Activated naive CD8-positive, alpha-beta T cell treated with anti-CD3 and anti-CD28 coated beads, Interleukin-2, amount 50 U/mL, for 24 hours (primary cell): ENCODE data around the gene RXFP1.

ENCODE experiments used
- ATAC-seq: fragments of 150-1000 bp; cut with Tn5 transposase; one replicate; pipeline ENCODE4 v1.10.0; 2021
- DNase-seq: peaks from one replicate; pipeline ENCODE4 v3.0.0; 2021
- H3K27ac Mint-ChIP-seq: one replicate; pipeline ENCODE4 v1.8.0; 2021; ENCODE audit warnings: mild to moderate bottlenecking, mixed read lengths
- H3K27me3 Mint-ChIP-seq: one replicate; pipeline ENCODE4 v1.8.0; 2021; ENCODE audit warnings: mixed read lengths
- H3K36me3 Mint-ChIP-seq: one replicate; pipeline ENCODE4 v1.8.0; 2021; ENCODE audit warnings: low read depth, mixed read lengths
- H3K4me1 Mint-ChIP-seq: one replicate; pipeline ENCODE4 v1.8.0; 2021; ENCODE audit warnings: mixed read lengths
- H3K4me3 Mint-ChIP-seq: one replicate; pipeline ENCODE4 v1.8.0; 2021; ENCODE audit warnings: mild to moderate bottlenecking, moderate library complexity, mixed read lengths
- H3K9me3 Mint-ChIP-seq: one replicate; pipeline ENCODE4 v1.8.0; 2021; ENCODE audit warnings: mixed read lengths

Gene RXFP1

DNA sequence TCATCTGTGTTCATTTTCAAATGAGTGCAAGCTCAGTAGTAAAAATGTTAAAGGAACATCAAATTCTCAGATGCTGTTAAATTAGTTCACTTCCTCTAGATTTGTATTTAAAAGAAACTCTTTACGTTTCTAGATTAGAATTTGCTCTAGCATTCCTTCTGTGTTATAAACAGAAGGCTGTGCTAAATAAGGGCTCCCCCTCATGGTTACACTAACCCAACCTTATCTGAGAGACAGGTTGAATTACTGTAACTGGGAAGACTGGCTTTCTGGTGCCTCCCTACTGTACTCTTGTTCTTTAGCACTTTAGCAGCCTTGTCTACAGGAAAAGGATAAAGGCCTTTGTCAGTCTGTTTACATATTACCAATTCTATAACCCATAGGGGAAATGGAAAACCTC is 56.8 kb downstream of the RXFP1 start:
- H3K36me3 Mint-ChIP-seq: no peaks in the 10 kb centered on the region
- no peak for ATAC-seq
- peaks cover 3% of the 10 kb centered on the region for H3K27me3 Mint-ChIP-seq
- no peak for DNase-seq
- H3K4me3 Mint-ChIP-seq: no peak overlapping the region
- H3K27ac Mint-ChIP-seq: no peak overlapping the region
- H3K9me3 Mint-ChIP-seq: no peaks in the 10 kb centered on the region
- no peaks in the 10 kb centered on the region for H3K4me1 Mint-ChIP-seq

DNA sequence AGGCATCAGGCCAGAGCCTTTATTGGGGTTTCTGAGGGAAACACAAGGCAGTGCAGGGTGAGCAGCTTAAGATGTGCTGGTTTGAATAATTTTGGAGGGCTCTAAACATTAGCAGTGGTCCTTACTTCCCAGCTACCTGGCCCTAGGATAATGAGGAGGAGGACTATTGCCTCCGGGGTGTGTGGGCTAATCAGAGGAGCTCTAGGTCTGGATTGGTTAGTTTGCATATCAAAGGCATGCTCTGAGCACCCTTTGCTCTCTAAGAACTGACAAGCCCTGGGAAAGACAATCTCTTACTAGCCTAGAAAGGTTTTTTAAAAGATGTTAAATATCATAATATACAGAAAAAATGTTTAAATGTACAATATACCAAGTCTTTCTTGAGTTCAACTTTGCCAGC is 58.4 kb downstream of the RXFP1 start:
- Mint-ChIP-seq H3K27me3 (peaks cover 3% of the 10 kb centered on the region), H3K27ac (no peak overlapping the region), H3K4me1 (no peaks in the 10 kb centered on the region), H3K9me3 (no peaks in the 10 kb centered on the region), H3K36me3 (no peaks in the 10 kb centered on the region), H3K4me3 (no peak overlapping the region)
- ATAC-seq: no peak
- DNase-seq: no peak

DNA sequence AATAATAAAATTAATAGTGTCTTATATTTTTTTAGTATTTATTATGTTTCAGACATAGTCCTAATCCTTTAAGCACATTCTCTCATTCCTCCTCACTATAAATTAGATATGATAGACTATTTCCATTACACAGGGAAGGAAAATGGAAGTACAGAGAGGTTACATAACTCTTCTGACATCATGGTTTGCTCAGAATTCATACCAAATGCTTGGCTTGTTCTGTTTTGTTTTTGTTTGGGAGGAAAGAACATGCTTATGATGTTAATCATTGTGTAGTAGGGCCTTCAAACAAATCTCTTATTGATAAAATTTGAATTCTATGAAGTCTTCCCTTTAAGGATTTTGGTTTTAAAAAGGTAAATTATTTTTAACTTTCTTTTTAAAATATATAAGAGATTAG is 59.5 kb downstream of the RXFP1 start:
- H3K27ac Mint-ChIP-seq: no peak overlapping the region
- H3K27me3 Mint-ChIP-seq: peaks cover 3% of the 10 kb centered on the region
- no peak overlapping the region for H3K4me3 Mint-ChIP-seq
- no peak for DNase-seq
- ATAC-seq: no peak
- H3K4me1 Mint-ChIP-seq: no peaks in the 10 kb centered on the region
- H3K9me3 Mint-ChIP-seq: no peaks in the 10 kb centered on the region
- H3K36me3 Mint-ChIP-seq: no peaks in the 10 kb centered on the region

DNA sequence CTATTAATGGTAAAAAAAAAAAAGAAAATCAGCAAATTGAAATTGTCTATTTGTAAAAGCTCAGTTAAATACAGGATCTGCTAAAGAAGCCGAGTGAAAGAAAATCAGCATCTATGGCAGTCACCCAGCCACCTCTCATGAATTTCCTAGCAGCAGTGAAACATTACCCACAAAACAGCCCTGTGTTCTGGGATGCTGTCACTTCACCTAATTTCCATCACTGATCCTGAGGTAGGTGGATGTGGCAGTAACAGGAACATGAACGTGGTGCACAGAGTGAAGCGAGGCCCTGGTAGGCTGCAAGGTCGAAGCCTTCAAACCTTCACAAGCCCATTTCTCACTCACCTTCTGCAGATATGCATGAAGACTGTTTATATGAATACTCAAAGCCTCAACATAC is 65.2 kb downstream of the RXFP1 start:
- H3K4me3 Mint-ChIP-seq: no peak overlapping the region
- no peaks in the 10 kb centered on the region for H3K9me3 Mint-ChIP-seq
- no peak for DNase-seq
- H3K4me1 Mint-ChIP-seq: no peaks in the 10 kb centered on the region
- H3K27ac Mint-ChIP-seq: no peak overlapping the region
- H3K27me3 Mint-ChIP-seq: peaks cover 4% of the 10 kb centered on the region
- H3K36me3 Mint-ChIP-seq: no peaks in the 10 kb centered on the region
- ATAC-seq: no peak

DNA sequence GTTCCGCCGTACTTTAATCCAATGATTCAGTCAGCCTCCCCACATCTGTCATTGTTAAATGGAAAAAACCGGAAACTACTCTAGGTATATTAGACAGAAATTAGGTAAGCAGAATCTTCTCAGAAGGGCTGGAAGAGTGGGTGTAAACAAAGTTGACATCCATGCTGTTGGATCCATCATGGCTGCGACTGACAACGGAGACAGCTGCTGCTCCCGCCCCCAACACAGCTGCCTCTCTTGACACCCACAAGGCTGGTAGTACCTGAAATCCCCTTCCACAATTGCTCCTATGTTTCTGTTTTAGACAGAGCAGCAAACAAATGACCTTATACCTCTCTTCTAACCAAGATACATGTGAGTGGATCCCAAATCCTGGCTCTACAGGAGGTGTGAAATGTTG is 66.6 kb downstream of the RXFP1 start:
- no peaks in the 10 kb centered on the region for H3K9me3 Mint-ChIP-seq
- no peaks in the 10 kb centered on the region for H3K4me1 Mint-ChIP-seq
- peaks cover 4% of the 10 kb centered on the region for H3K27me3 Mint-ChIP-seq
- no peaks in the 10 kb centered on the region for H3K36me3 Mint-ChIP-seq
- ATAC-seq: no peak
- no peak overlapping the region for H3K4me3 Mint-ChIP-seq
- DNase-seq: no peak
- no peak overlapping the region for H3K27ac Mint-ChIP-seq

DNA sequence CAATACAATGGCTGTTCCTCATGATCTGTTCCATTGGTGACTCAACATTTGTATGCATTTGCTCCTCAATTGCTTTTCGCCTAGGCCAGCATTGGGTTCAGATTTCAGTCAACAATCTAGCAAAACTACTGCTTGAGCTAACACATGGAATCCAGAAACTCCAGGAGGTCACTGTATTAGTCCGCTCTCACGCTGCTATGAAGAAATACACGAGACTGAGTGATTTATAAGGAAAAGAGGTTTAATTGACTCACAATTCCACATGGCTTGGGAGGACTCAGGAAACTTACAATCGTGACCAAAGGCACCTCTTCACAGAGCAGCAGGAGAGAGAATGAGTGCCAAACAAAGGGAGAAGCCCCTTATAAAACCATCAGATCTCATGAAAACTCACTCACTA is 67.1 kb downstream of the RXFP1 start:
- no peak overlapping the region for H3K27ac Mint-ChIP-seq
- no peaks in the 10 kb centered on the region for H3K36me3 Mint-ChIP-seq
- peaks cover 4% of the 10 kb centered on the region for H3K27me3 Mint-ChIP-seq
- no peaks in the 10 kb centered on the region for H3K9me3 Mint-ChIP-seq
- no peak for ATAC-seq
- H3K4me3 Mint-ChIP-seq: no peak overlapping the region
- DNase-seq: no peak
- H3K4me1 Mint-ChIP-seq: no peaks in the 10 kb centered on the region

DNA sequence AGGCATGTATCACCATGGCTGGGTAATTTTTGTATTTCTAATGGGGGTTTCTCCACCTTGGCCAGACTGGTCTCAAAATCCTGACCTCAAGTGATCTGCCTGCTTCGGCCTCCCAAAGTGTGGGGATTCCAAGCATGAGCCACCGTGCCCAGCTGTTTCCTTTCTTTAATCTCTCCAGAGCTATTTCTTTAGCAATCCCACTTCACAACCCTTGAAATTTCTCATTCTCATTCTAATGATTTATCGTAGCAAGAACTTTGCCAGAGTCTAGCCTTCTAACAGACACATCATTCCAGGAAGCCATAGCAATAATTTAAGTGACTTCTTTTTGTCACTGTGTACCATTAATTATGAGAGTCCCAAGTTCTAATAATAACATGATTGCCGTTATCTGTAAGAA is 68.6 kb downstream of the RXFP1 start:
- ATAC-seq (no peak), DNase-seq (no peak)
- Mint-ChIP-seq H3K36me3 (no peaks in the 10 kb centered on the region), H3K4me3 (no peak overlapping the region), H3K4me1 (no peaks in the 10 kb centered on the region), H3K27ac (no peak overlapping the region), H3K9me3 (no peaks in the 10 kb centered on the region), H3K27me3 (peaks cover 4% of the 10 kb centered on the region)

DNA sequence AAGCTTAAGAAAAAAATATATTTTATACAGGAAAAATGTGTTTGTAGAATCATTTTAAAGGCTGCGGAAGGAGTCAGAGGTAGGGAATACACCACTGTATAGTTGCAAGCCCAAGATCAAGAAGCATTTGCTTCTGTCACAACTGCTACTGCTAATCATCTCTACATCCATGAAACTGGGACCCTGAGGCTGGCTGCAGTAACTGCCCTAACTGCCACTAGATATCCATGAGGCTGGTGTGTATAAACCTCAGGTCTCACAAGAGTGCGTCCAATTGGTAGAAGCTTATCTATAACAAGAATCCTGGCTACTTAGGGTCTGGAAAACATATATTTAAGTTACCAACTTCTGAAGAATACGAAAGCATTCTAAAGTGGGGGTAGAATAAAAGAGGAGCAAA is 69.1 kb downstream of the RXFP1 start:
- H3K4me3 Mint-ChIP-seq: no peak overlapping the region
- DNase-seq (no peak), ATAC-seq (no peak)
- no peaks in the 10 kb centered on the region for H3K36me3 Mint-ChIP-seq
- H3K4me1 Mint-ChIP-seq: no peaks in the 10 kb centered on the region
- H3K27me3 Mint-ChIP-seq: peaks cover 4% of the 10 kb centered on the region
- no peaks in the 10 kb centered on the region for H3K9me3 Mint-ChIP-seq
- no peak overlapping the region for H3K27ac Mint-ChIP-seq

DNA sequence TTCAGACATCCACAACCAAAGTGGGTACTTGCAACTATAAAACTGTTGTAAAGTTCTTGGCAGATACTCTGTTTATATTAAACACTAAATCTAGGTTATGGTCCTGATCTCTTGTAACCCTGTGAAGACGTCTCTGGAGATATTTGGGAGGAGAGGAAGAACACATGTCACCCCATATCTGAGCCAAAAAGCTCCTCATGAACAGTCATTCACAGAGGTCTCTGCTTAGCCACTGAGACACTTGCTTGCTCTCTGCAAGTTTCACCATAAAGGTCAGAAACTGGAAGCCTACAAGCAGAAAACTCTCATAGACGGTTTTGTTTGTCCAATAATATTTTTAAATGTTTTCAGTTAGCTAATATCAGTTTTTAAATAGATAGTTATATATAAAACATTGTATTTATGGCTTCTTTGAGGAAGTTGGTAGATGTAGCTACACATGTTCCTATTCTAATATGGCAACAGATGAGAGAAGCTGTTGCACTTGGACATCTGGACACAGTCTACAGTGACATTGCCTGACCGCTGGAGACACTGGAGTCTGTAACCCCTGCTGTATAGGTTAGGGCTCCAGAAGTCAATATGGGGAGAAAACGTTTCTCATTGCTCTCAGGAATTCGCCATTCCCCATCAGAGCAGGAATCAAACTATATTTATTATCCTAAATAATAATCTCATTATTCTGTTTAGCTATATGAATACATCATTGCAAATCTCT is 76.4 kb downstream of the RXFP1 start:
- Mint-ChIP-seq H3K4me3 (no peak overlapping the region), H3K27ac (no peak overlapping the region), H3K9me3 (no peaks in the 10 kb centered on the region), H3K36me3 (no peaks in the 10 kb centered on the region), H3K27me3 (peaks cover 13% of the 10 kb centered on the region), H3K4me1 (no peaks in the 10 kb centered on the region)
- ATAC-seq (no peak), DNase-seq (no peak)

DNA sequence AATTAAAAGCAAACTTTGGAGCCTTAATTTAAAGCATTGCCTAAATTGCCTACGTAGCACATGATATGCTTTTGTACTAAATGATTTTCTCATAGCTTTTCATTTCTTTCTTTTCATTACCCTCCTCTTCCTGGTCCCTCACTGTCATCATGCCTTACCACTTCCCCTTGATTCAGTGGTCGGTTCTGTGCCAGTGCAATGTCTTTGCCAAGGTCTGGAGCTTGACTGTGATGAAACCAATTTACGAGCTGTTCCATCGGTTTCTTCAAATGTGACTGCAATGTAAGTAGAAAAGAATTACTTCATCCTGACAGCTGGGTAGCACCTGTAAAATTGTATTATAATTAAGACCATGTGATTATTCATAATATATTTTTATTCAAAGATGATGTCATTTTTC is 77.5 kb downstream of the RXFP1 start:
- DNase-seq: no peak
- no peak for ATAC-seq
- Mint-ChIP-seq H3K27me3 (peaks cover 13% of the 10 kb centered on the region), H3K4me3 (no peak overlapping the region), H3K36me3 (no peaks in the 10 kb centered on the region), H3K4me1 (no peaks in the 10 kb centered on the region), H3K9me3 (no peaks in the 10 kb centered on the region), H3K27ac (no peak overlapping the region)

DNA sequence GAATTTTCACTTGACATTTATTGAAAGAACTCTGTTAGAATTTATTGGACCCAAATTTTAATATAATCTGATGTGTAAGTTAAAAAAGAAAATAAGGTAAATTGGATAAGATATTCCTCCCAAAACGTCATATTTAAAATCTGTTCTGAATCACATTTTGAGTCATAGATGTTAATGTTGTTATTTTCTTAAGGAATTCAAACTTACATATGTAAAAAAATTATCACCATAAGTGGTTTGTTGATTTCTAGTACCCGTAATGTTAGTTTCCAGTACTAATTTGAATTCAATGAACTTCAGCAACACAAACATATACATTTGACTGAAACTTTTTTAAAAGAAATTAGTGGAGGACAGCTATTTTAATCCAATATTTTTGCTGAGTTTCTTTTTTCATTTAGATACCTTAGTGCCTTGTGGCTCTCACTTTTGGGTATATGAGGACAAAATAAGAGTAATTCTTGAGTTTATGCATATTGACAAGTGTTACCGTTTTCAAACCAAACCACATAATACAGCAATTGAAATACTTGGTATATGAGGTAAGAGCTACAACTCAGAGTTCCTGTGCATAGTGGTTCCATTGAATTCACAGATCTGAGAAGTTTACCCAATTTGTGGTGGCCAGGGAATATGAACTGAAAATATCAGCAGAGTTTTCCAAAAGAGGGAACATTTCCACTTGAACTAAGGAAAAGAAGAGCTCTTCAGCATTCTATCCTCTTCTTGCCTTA is 78.2 kb downstream of the RXFP1 start:
- H3K27ac Mint-ChIP-seq: no peak overlapping the region
- peaks cover 13% of the 10 kb centered on the region for H3K27me3 Mint-ChIP-seq
- no peaks in the 10 kb centered on the region for H3K36me3 Mint-ChIP-seq
- ATAC-seq: no peak
- no peaks in the 10 kb centered on the region for H3K9me3 Mint-ChIP-seq
- no peak overlapping the region for H3K4me3 Mint-ChIP-seq
- no peak for DNase-seq
- no peaks in the 10 kb centered on the region for H3K4me1 Mint-ChIP-seq

DNA sequence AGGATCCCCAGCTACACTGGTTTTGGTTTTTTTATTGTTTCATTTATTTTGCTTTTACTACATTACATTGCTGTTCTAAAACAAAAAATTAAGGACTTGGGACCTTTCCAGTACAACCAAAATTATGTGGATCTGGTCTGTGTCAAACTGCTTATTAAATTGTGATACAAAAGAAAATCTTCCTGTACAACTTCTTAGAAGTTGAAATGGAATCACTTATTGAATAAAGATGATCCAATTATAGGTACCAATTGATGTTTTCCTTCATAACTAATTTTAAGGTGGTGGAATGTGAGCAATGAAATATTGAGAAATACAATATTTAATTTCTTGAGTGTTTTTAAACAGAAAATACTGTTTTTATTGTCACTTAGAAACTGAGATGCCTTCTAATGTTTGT is 82.7 kb downstream of the RXFP1 start:
- ATAC-seq: no peak
- Mint-ChIP-seq H3K36me3 (no peaks in the 10 kb centered on the region), H3K27me3 (peaks cover 4% of the 10 kb centered on the region), H3K27ac (no peak overlapping the region), H3K4me1 (no peaks in the 10 kb centered on the region), H3K9me3 (no peaks in the 10 kb centered on the region), H3K4me3 (no peak overlapping the region)
- no peak for DNase-seq

DNA sequence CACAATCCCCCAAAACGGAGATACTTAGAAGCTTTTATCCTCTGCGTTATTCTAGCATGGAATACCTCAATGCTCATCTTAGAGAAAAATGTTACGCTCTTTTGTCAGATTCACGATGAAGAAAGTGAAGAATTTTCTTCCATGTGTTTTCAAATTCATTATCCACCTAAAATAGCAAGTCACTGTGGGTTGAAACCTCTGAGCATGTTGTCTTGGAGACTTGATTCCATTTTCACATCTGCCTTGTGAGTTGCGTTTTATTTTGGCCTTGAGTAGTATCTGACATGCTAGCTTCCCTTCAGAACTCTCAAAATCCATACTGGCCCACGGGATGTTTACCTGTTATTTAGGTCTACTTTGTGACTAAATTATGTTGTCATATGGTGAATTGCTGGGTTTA is 83.7 kb downstream of the RXFP1 start:
- ATAC-seq (no peak), DNase-seq (no peak)
- Mint-ChIP-seq H3K27me3 (no peaks in the 10 kb centered on the region), H3K4me3 (no peak overlapping the region), H3K4me1 (no peaks in the 10 kb centered on the region), H3K27ac (no peak overlapping the region), H3K9me3 (no peaks in the 10 kb centered on the region), H3K36me3 (no peaks in the 10 kb centered on the region)

DNA sequence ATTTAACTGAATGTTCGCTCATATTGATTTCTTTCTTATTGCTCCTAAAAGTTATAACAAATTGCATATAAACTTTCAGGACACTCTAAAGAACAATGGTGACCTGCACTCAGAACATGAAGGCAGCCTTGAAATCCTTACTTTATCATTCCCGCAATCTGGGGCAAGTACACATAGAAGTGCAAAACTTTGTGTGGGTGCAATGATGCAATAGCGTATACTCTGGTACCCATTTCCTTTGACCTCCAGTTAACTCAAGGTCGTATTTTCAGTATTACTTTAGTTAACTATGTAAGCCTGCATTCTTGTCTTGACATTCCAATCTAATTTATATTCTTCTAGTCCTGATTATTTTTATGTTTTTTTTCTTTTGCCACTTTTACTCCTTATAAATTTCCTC is 85.3 kb downstream of the RXFP1 start:
- Mint-ChIP-seq H3K9me3 (no peaks in the 10 kb centered on the region), H3K4me3 (no peak overlapping the region), H3K27me3 (no peaks in the 10 kb centered on the region), H3K4me1 (no peaks in the 10 kb centered on the region), H3K36me3 (no peaks in the 10 kb centered on the region), H3K27ac (no peak overlapping the region)
- DNase-seq (no peak), ATAC-seq (no peak)

DNA sequence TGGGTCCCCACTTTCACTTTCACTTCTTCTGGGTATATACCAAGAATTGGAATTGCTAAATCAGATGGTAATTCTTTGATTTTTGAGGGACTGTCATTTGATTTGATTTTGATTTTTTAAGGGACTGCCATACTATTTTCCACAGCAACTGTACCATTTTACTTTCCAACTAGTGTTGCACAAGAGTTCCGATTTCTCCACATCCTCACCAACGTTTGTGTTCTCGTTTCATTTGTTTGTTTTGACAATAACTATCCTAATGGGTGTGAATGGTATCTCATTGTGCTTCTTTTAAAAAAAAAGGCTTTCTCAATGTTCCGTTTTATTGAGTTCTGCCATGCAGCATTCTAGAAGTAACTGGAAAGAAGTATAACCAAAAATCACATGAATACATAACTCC is 87.4 kb downstream of the RXFP1 start:
- no peaks in the 10 kb centered on the region for H3K9me3 Mint-ChIP-seq
- DNase-seq (no peak), ATAC-seq (no peak)
- H3K4me1 Mint-ChIP-seq: no peaks in the 10 kb centered on the region
- H3K27me3 Mint-ChIP-seq: peaks cover 4% of the 10 kb centered on the region
- H3K27ac Mint-ChIP-seq: no peak overlapping the region
- no peaks in the 10 kb centered on the region for H3K36me3 Mint-ChIP-seq
- H3K4me3 Mint-ChIP-seq: no peak overlapping the region
